NCI-H1694 (cell line): ENCODE results near the gene IQGAP2.

Source experiments
- DNase-seq: peaks from one replicate; lab custom pipeline; 2025; lab: John Stamatoyannopoulos, UW

Gene IQGAP2

DNA sequence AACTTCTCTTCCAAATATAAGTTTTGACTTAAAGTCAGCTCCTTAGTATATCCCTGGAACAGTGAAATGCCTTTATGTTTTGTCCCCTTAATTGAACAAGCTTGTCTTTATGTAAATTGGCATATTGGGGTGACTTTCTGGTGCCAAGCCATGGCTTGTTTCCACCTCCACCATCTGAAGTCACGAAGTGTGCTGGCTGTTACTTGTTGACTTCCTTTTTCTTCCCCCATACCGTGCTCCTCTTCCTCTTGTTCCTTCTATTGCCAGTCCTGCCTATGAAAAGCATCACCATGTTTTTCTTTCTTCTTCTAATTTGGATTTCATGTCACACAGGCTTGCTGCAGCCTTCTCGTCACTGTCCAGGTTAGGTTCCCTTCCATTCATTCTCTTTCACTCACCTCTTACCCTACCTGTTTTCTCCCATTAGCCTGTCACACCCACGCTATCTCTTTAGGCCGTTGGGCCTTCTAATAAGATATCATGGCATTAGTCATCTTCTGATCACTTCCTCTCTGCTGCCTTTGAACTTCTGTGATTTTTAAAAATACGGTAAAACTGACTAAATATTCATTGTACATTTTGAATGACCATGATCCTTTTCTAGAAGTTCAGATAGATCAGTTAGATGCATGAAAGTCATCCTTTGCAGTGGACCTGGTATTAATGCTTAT is 48.1 kb downstream of the IQGAP2 start:
- no peak for DNase-seq

DNA sequence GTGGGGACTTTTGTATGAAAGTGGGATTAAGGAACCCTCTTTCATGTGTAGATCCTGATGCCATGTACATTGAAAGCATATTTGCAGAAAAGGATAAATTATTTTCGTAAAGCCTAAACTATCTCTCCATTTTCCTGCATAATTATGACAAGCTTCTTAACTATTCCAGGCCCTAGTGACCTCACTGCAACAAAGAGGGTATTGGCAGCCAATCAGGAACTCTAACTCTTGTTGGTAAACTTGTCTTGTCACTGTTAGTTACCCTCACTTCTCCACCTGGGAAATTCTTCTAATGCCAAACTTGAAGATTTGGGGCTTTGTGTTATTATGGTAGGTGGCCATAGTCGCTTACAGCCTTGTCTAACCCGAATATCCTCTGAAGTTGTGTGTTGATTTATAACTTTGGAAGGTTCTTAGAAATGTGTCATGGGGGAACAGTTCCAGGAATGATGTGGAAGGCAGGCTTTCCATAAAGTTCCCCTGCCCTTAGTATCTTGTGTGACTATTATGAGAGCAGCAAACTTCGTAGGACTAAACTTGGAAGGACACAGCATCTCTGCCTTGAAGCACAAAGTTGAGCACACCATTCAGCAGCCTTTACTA is 52.5 kb downstream of the IQGAP2 start:
- no peak for DNase-seq

DNA sequence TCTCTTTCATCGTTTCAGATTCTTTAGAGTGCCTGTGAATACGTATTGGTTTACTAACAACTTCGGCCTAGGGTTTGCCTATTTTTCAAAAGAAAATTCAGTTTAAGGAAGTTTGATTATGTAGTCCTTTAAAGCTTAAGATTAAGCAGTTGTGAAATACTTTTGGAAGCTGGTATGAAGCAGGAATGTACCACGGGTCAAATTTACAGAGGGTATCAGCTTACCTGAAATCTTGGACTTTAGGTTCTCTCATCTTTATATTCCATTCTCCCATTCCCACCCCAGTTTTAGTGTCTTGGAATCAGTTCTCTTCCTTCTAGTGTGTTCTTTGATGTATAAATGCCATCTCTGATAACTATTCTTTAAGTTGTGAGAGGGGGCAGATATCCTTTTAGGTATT is 53.2 kb downstream of the IQGAP2 start:
- no peak for DNase-seq

DNA sequence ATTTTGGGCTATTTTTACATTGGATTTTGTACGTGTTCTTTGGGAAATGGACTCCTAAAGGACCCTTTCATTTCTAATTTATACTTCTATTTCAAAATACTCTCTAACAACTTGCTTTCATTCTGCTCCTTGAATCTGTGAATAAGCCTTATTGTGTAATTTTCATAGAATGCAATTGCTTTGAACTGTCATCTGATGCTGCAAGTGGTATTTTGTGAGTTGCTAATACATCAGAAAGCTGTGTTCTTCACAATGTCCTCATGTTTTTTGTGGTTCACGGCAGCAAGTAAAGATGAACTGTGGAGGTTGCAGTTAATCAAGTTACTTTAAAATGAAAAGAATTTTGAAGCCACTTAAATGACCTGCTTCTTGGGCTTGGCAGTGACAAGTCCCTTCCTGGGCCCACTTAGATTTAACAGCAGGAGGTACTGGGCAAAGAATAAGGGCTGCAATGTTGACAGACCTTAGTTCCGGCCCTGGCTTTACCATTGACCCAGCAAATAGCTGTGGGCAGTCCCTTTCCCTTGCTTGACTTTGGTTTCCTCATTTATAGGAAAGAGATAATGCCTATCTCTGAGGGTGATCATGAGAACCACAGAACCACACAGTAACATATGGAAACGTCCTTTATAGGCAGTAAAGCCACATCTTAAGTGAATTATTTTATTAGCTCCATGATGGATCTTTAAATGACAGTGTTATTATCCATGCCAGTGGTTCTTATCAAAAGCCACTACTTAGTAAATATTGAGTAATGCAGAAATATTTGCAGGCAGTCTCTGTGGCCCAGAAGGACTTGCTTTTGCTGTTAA is 54.8 kb downstream of the IQGAP2 start:
- DNase-seq = no peak

DNA sequence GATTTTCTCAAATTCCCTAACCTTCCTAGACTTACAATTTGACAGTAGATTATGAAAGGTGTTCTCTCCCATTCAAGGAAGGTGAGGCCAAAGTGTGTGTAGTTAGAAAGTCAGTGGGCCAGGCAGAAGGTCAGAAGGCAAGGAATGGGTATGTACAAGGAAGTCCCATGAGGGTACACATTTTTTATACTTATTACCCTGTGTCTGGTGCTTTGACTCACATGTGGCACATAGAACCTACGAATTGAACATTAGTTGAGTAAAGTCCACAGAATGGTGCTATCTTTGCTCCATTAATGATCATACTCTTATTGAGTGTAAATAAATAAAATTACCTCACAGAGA is 55.4 kb downstream of the IQGAP2 start:
- no peak for DNase-seq

GRCh38 chr5:76460104-76460503 is 57.0 kb downstream of the IQGAP2 start:
- no peak for DNase-seq

DNA sequence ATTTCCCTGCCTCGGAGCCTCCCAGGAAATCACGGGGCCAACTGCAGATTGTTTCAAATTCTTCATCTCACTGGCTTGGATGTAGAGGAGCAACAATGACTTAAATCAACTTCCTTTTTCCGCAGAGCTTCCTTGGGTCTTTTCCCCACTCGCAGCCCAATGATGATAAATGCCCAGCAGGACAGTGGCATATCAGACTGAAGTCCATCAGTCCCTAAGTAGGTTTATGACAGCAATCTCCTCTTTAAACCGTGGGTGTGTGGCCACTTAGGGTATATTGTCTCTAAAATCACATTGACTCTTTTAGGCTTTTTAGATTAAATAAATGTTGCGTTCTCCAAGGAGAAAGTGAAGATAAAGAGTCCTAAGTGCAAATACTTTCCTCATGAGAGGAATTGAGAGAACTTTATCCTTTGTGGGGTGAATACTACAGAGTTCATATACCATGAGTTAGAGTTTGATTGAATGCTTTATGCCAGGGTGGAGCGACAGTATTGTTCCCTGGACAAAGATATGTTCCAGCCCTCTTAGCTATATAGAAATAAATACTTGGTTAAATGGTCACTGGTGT is 59.1 kb downstream of the IQGAP2 start:
- DNase-seq = no peak

- DNase-seq = no peak
Observed at GRCh38 chr5:76467216-76467615, 64.1 kb downstream of the IQGAP2 start.

DNA sequence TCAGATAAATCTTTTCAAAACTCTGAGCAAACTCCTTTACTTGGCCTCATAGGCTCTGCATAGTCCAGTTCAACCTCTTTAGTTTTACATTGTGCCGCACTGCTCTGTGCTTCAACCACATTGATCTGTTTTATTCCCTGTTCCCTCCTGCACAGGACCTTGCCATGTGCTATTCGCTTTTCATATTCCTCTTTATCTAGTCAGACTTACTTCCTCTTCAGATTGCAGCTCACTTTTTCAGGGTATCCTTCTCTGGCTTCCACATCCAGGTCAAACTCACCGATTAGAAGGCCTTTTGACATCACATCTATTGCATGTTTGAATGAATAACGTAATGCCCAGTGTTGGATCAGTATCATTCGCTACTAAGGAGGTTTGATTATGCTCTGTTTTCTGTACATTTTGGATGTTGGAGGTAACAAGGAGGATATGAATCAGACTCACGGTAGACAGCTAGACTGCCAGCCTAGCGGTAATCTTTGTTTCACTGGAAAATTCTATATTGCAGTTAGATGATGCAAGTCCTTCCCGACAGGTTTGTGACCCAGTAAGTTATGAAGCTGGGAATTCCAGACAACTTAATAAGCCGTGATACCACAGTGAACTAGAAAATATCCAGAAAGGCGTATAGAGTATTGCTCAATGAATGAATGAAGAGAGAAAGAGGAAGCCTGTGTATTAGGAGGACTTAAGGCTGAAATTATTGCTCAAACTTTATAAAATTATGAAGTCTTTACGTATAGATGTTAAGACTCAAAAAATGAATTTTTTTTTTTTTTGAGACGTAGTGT is 65.7 kb downstream of the IQGAP2 start:
- DNase-seq = no peak

DNA sequence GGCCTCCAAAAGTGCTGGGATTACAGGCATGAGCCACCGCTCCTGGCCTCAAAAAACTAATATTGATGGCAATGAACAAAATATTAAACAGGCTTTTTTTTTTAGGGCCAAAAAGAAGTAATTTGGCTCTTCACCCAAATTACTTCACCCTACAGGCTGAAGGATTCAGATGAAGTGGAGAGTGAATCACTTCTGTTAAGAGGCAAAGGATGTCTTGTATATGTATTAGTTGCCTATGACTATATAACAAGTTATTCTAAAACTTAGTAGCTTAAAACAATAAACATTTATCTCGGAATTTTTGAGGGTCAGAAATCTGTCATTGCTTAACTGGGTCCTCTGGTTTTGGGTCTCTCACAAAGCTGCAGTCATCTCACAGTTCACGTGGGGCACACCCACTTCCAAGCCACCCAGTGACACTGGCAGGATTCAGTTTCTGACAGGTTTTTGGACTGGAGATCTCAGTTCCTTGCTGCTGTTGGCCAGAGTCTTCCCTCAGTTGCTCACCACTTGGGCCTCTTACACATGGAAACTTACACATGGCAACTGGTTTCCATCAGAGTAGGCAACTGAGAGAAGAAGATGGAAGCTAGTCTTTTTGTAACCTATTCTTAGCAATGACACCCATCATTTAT is 66.7 kb downstream of the IQGAP2 start:
- DNase-seq = no peak

- DNase-seq = no peak
Observed at GRCh38 chr5:76470976-76471375, 67.9 kb downstream of the IQGAP2 start.

- DNase-seq = no peak
Observed at GRCh38 chr5:76471406-76471805, 68.3 kb downstream of the IQGAP2 start.

GRCh38 chr5:76471987-76472334 is 68.9 kb downstream of the IQGAP2 start:
- DNase-seq = no peak

DNA sequence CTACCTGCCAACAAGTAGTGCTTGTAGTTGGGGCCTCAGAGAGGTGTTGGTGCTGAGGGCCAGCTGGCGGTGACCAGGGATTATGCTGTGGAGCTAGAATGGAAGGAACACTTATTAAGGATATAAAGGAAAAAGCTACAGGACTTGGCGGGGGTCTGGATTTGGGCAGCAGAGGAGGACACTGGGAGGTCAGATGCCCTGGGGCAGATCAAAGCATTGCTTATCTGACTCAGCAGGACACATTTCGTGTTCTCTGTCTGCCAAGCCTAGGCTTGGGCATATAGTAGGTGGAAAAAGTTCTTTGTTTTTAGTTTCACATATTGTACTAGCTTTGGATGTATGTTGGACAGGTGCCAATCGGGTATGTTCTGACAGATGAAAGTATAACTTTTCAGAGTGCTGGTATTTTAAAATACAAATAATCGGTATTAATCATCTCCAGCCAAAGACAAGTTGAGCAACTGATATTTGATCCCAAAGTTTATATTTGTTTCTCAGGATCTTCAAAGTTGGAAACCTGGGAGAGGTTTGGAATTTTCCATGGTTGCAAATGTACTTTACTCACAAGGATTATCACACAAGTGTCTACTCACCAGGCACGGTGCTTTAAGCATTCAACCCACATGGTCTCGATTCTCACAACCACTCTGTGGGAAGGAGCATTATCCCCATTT is 69.4 kb downstream of the IQGAP2 start:
- no peak for DNase-seq

DNA sequence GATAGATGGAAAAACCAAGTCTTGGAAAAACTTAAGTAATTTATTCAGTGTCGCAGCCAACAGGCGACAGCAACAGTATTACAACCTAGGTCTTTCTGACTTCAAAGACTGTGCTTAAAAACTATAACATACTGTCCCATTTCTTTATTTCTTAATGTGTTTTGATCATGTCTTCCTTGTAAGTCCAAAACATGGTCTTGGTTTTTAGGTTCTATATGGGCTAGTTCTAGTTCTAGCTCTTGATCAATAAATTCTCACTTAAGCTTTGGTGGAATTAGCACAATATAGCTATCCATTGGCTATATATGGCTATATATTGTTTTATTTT is 69.9 kb downstream of the IQGAP2 start:
- no peak for DNase-seq

- no peak for DNase-seq
Observed at GRCh38 chr5:76473661-76474060, 70.6 kb downstream of the IQGAP2 start.

DNA sequence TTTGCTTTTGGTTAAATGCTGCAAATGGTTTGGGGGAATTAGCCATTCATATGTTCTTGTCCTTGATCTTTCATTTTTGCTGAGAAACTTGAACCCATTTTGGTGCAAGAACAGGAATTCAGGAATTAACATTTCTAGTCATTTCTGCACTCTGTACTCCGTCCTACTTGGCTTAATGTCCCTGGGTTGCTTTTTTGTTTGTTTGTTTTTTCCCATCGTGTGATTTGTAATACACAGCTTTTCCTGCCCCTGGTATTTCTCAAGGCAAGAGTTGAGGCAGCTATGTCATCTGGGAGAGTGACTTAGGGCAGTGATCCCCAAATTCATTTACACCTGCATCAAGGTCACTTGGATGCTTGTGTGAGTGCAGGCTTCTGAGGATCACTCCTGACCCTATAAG is 71.3 kb downstream of the IQGAP2 start:
- no peak for DNase-seq

DNA sequence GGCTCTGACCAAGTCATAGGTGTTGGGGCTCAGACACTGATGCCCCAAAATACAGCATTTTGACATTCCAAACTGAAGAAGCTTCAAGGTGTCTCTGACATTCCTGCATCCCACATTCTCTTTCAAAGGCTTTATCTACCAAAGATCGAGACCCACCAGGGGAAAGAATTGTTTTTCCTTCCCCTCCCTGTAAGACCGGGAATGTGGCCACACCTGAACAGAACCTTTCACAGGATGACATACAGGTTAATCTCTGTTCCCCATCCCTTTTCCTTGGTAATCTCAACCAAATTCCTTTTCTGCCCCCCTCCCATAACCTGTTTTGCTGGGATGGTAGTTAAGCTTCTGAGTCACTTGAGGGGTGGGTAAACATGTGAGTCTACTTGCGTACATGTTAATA is 72.3 kb downstream of the IQGAP2 start:
- no peak for DNase-seq

DNA sequence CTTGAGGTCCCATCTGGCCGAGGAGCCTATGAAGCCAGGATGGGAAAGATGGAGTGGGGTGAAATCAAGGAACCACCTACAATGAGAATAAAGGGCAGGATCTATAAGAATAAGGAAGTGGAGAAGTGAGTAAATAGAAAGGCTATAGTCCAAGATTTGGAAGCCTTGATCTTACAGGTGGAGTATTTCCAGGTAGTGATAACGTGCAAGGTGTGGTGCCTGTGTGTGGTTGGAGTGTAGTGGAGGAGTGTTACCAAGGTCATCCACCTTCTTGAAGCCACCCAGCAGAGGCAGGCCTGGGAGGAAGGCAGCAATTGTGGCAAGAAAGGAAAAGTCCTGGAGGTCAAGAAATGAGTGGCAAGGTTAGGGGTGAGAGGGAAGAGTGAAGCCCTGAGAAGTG is 72.9 kb downstream of the IQGAP2 start:
- DNase-seq = no peak

DNA sequence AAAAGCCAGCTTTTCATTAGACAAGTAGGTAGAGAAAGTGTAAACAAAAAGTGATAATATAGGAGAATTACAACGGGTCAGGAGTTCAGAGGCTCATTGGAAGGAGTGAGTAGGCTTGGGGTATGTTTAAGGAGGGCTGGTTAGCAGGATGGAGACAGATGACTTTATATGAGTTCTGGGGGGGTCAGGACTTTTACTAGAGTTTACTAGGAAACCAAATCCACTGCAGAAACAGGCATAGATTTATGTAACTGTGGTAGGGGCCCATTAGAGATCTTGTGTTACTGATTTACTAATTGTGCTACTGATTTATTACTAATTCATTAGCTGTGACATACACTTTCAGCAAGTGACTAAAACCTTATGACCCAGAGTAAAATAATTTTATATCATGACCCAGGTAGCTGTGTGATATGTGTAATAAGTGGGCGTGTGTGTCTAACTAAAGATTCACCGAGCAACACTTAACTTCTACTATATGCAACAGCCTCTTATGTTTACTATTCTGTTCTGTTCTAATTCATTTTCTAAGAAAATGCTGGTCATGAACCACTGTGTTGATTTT is 73.5 kb downstream of the IQGAP2 start:
- DNase-seq = no peak

- no peak for DNase-seq
Observed at GRCh38 chr5:76477061-76477460, 74.0 kb downstream of the IQGAP2 start.
